Uterus (tissue), 4 donors: Measurements from ENCODE around the gene SBNO2. TPM values are rescaled to one million over a fixed set of nuclear protein-coding genes. Genes with fewer than 3 reads are reported as not detected.

Experiments used
- DNase-seq, 2 donors: peaks; one replicate each; pipeline ENCODE4 v3.0.0-alpha.2; 2019 to 2020
- H3K27ac ChIP-seq, 2 donors: fragments of 200-600 bp; sonication (generic); 1 replicate in 1 of 2; 2 replicates in 1 of 2; pipeline ENCODE4 v1.5.1; 2016 to 2018
- H3K27me3 ChIP-seq, 2 donors: fragments of 200-600 bp; sonication (generic); one replicate each; pipeline ENCODE4 v1.5.1; 2018 to 2019; ENCODE audit warnings: control low read depth in 1 of 2
- H3K36me3 ChIP-seq, 2 donors: fragments of 200-600 bp; sonication (generic); one replicate each; pipeline ENCODE4 v1.5.1; 2019; ENCODE audit warnings: control low read depth in 1 of 2
- H3K4me1 ChIP-seq, 2 donors: fragments of 200-600 bp; sonication (generic); one replicate each; pipeline ENCODE4 v1.5.1; 2018 to 2019; ENCODE audit warnings: control low read depth in 1 of 2
- H3K4me3 ChIP-seq, 2 donors: fragments of 200-600 bp; sonication (generic); 1 replicate in 1 of 2; 2 replicates in 1 of 2; pipeline ENCODE4 v1.5.1; 2018 to 2019; ENCODE audit warnings: mild to moderate bottlenecking in 1 of 2
- H3K9me3 ChIP-seq, 2 donors: fragments of 200-600 bp; sonication (generic); one replicate each; pipeline ENCODE4 v1.5.1; 2019; ENCODE audit warnings: control low read depth in 1 of 2
- POLR2A ChIP-seq, 2 donors: fragments of 450-650 bp; IDR thresholded peaks; one replicate each; pipeline ENCODE4 v1.6.1; 2016; ENCODE audit warnings: antibody characterized with exemption in 2 of 2, mild to moderate bottlenecking in 1 of 2, moderate library complexity in 1 of 2
- intact Hi-C: fragments of 100-400 bp; cut with DNase I; formaldehyde crosslinking; loops from one replicate; pipeline ENCODE4 v1.15.1; 2023; ENCODE audit warnings: low total_unique reads
- total RNA-seq, 4 donors: library from RNA; depleted of rRNA in 3 of 4; stranded (reverse); fragments of >200 nt in 3 of 4; gene quantifications; one replicate each; pipeline versions ENCODE4 v1.1.0 to v1.2.4, GENCODE V29; 2014 to 2023
- TF ChIP-seq, protein P1 (sequence below), 4 experiments: fragments of 200-600 bp in 2 of 4; fragments of 450-650 bp in 2 of 4; sonication (generic) in 2 of 4; IDR thresholded peaks; one replicate each; pipeline ENCODE4 v1.5.1; 2016 to 2019; ENCODE audit warnings: antibody characterized with exemption in 4 of 4, mild to moderate bottlenecking in 2 of 4, moderate library complexity in 1 of 4
- donor health status: DM: yes; HTN: yes; CAD: no.

The SBNO2 gene
- total RNA-seq, 4 donors from 2014 or later: 4.4 to 107 (median 10.7) TPM

- DNase-seq: peak; percentile 48 to 65
- intact Hi-C loops: no loop called here
- TF ChIP-seq, protein P1, sequence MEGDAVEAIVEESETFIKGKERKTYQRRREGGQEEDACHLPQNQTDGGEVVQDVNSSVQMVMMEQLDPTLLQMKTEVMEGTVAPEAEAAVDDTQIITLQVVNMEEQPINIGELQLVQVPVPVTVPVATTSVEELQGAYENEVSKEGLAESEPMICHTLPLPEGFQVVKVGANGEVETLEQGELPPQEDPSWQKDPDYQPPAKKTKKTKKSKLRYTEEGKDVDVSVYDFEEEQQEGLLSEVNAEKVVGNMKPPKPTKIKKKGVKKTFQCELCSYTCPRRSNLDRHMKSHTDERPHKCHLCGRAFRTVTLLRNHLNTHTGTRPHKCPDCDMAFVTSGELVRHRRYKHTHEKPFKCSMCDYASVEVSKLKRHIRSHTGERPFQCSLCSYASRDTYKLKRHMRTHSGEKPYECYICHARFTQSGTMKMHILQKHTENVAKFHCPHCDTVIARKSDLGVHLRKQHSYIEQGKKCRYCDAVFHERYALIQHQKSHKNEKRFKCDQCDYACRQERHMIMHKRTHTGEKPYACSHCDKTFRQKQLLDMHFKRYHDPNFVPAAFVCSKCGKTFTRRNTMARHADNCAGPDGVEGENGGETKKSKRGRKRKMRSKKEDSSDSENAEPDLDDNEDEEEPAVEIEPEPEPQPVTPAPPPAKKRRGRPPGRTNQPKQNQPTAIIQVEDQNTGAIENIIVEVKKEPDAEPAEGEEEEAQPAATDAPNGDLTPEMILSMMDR (IDR thresholded peaks at IDR 0.05): peak; percentile 25 to 66 (median 52)
- TF ChIP-seq POLR2A (IDR thresholded peaks at IDR 0.05): no peak
- Histone ChIP-seq H3K27ac (peak overlapping the region in 1 of 2 donors; percentile 2), H3K36me3 (no peaks in the 10 kb centered on the region), H3K9me3 (no peaks in the 10 kb centered on the region), H3K4me3 (no peak overlapping the region), H3K4me1 (peaks cover 0 to 8% of the 10 kb centered on the region in 2 donors), H3K27me3 (no peaks in the 10 kb centered on the region)
These were observed 47.2 kb upstream of the SBNO2 start for GRCh38 chr19:1220976-1221903.

DNA sequence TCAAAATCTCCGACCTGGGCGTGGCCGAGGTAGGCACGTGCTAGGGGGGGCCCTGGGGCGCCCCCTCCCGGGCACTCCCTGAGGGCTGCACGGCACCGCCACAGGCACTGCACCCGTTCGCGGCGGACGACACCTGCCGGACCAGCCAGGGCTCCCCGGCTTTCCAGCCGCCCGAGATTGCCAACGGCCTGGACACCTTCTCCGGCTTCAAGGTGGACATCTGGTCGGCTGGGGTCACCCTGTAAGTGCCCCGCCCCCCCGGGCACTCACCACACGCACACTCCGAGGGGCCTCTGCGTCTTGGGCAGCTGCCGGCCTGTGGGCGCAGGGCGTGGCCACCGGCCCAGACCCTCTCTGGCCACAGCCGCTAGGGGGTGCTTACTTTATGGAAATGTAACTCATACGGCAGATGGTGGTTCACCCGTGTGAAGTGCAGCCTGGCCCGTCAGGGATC is 46.4 kb upstream of the SBNO2 start:
- Histone ChIP-seq H3K4me1 (peaks cover 0 to 8% of the 10 kb centered on the region in 2 donors), H3K4me3 (no peak overlapping the region), H3K9me3 (no peaks in the 10 kb centered on the region), H3K27ac (no peak overlapping the region), H3K36me3 (no peaks in the 10 kb centered on the region), H3K27me3 (no peaks in the 10 kb centered on the region)
- TF ChIP-seq, protein P1 (IDR thresholded peaks at IDR 0.05): no peak
- TF ChIP-seq POLR2A (IDR thresholded peaks at IDR 0.05): no peak
- DNase-seq: no peak
- intact Hi-C loops: no loop called here

DNA sequence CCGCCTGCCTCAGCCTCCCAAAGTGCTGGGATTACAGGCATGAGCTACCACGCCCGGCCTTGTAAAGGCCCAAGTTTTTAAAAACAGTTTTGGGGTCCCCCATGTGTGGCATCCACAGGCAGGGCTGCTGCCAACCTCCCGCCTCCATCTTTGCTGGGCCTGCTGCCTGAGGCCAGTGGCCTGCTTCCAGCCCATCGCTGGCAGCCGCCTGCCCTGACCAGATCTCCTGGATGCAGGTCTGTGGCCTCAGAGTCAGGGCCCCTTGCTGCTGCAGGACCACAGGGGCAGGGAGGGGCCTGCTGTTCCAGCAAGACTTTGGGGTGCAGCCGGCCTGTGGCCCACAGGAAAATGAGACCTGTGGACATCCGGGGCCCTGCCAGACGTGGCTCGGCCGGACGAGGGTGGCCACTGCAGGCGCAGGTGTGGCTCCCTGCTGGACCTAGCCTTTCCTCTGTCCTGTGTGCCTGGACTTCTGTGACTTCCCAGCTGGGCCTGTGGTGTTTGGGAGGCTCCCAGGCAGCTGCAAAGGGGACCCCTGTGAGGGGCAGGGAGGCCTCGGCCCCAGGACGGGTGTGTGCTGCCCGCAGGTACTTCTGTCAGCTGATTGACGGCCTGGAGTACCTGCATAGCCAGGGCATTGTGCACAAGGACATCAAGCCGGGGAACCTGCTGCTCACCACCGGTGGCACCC is 45.9 kb upstream of the SBNO2 start:
- H3K4me3 ChIP-seq: no peak overlapping the region
- TF ChIP-seq, protein P1 (IDR thresholded peaks at IDR 0.05): no peak
- no peak for TF ChIP-seq POLR2A (IDR thresholded peaks at IDR 0.05)
- no peaks in the 10 kb centered on the region for H3K27me3 ChIP-seq
- DNase-seq: no peak
- intact Hi-C loops: no loop called here
- H3K36me3 ChIP-seq: no peaks in the 10 kb centered on the region
- no peak overlapping the region for H3K27ac ChIP-seq
- no peaks in the 10 kb centered on the region for H3K9me3 ChIP-seq
- H3K4me1 ChIP-seq: peaks cover 4 to 14% of the 10 kb centered on the region in 2 donors

GRCh38 chr19:1218751-1219567 is 44.9 kb upstream of the SBNO2 start:
- Histone ChIP-seq H3K36me3 (no peaks in the 10 kb centered on the region), H3K9me3 (no peaks in the 10 kb centered on the region), H3K4me3 (no peak overlapping the region), H3K27me3 (no peaks in the 10 kb centered on the region), H3K27ac (peak overlapping the region; percentile 17 to 56), H3K4me1 (peaks cover 4 to 24% of the 10 kb centered on the region in 2 donors)
- DNase-seq: no peak
- TF ChIP-seq POLR2A (IDR thresholded peaks at IDR 0.05): no peak
- TF ChIP-seq, protein P1 (IDR thresholded peaks at IDR 0.05): no peak
- intact Hi-C loops: no loop called here
